ENCODE measurements around the gene TCOF1.
A peak's percentile ranks its signal among the peaks of the same experiment; 100 is the strongest.

Gene TCOF1

DNA sequence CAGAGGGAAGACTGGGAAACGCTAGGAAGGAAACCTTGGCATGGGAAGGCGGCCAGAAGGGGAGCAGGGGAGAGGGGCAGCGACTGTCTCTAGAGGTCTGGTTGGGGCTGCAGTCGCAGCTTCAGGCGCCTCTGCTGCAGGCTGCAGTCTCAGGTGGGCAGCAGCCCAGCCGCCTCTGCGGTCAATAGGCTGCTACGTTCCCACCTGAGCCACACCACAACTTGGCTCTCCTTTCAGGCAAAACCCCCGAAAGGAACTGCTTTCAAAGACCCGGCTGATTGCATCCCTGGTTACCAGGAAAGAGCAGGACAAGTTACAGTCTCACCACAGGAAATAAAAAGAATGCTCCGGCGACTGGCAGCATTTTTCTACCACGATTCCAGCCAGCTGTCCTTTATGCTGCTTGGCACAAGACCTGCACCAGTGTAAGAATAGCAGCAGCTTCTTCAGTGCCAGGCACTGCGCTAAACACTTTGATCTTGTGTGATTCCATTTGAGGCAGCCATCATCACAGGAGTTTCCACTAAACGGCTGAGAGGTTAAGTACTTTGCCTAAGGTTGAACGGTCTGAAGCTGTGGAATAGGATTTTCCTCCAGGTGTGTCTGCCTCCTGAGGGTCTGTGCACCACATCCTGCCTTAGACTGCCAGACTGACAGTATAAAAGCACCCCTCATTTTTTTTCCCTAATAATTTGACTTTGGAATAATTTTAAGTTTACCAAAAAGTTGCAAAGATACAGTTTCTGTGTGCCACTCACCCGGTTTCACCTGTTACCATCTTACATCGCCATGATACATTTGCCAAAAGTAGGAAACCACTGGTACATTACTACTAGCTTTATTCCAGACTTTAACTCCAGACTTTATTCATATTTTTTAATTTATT is 84.6 kb downstream of the TCOF1 start:
- Histone ChIP-seq H3K18ac (ENCODE audit: low read length) (no peak overlapping the region), H2AK5ac (ENCODE audit: low read length) (no peak overlapping the region), H2BK5ac (ENCODE audit: low read length) (no peak overlapping the region), H3K79me2 (ENCODE audit: control insufficient read depth, insufficient read depth, low read length) (peaks cover 13% of the 10 kb centered on the region), H3K27me3 (ENCODE audit: insufficient read depth, low read length, poor library complexity) (no peaks in the 10 kb centered on the region), H3K23ac (ENCODE audit: low read length) (no peak overlapping the region), H3K9ac (ENCODE audit: low read length) (no peak overlapping the region), H4K8ac (ENCODE audit: low read depth, low read length) (no peak overlapping the region), H3K4me1 (ENCODE audit: control insufficient read depth, low read depth, low read length) (peaks cover 4% of the 10 kb centered on the region), H3K56ac (ENCODE audit: low read length) (peak overlapping the region; percentile 6), H3K79me1 (ENCODE audit: low read length) (peaks cover 16% of the 10 kb centered on the region), H3K27ac (ENCODE audit: low read depth, low read length) (peak overlapping the region; percentile 14), H4K5ac (ENCODE audit: low read length) (no peak overlapping the region), H2BK15ac (replicated peaks; ENCODE audit: low read depth) (no peak overlapping the region), H3K4ac (ENCODE audit: low read depth, low read length) (no peak overlapping the region), H2BK120ac (ENCODE audit: low read depth, low read length) (no peak overlapping the region), H3K36me3 (ENCODE audit: control insufficient read depth, insufficient read depth, low read length) (peaks cover 22% of the 10 kb centered on the region), H3K4me2 (ENCODE audit: low read length) (no peak overlapping the region), H3K4me3 (ENCODE audit: low read length) (no peak overlapping the region)
- WGBS (ENCODE audit: extremely low coverage, insufficient coverage, low lambda C conversion rate), result no CpG with 5 or more reads among the region's 18 CpGs
- no peak for DNase-seq

DNA sequence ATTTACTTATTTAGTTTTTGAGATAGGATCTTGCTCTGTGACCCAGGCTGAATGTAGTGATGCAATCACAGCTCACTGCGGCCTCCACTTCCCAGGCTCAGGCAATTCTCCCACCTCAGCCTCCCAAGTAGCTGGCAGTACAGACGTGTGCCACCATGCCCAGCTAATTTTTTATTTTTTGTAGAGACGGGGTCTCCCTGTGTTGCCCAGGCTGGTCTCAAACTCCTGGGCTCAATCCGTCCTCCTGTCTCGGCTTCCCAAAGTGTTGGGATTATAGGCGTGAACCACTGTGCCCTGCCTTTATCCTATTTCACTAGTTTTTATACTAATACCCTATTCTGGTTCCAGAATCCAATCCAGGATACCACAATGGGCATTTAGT is 85.2 kb downstream of the TCOF1 start:
- peaks cover 23% of the 10 kb centered on the region for H3K79me1 ChIP-seq (ENCODE audit: low read length)
- no peak overlapping the region for H3K27ac ChIP-seq (ENCODE audit: low read depth, low read length)
- no CpG with 5 or more reads among the region's 6 CpGs for WGBS (ENCODE audit: extremely low coverage, insufficient coverage, low lambda C conversion rate)
- no peak overlapping the region for H3K9ac ChIP-seq (ENCODE audit: low read length)
- H3K56ac ChIP-seq (ENCODE audit: low read length), result no peak overlapping the region
- H4K5ac ChIP-seq (ENCODE audit: low read length), result no peak overlapping the region
- H3K4me2 ChIP-seq (ENCODE audit: low read length), result no peak overlapping the region
- no peak overlapping the region for H2BK5ac ChIP-seq (ENCODE audit: low read length)
- H2BK15ac ChIP-seq (replicated peaks; ENCODE audit: low read depth), result no peak overlapping the region
- H3K18ac ChIP-seq (ENCODE audit: low read length), result no peak overlapping the region
- H3K4me1 ChIP-seq (ENCODE audit: control insufficient read depth, low read depth, low read length), result peaks cover 4% of the 10 kb centered on the region
- H3K4me3 ChIP-seq (ENCODE audit: low read length), result no peak overlapping the region
- no peaks in the 10 kb centered on the region for H3K27me3 ChIP-seq (ENCODE audit: insufficient read depth, low read length, poor library complexity)
- no peak for DNase-seq
- peaks cover 27% of the 10 kb centered on the region for H3K36me3 ChIP-seq (ENCODE audit: control insufficient read depth, insufficient read depth, low read length)
- H3K23ac ChIP-seq (ENCODE audit: low read length), result no peak overlapping the region
- H3K4ac ChIP-seq (ENCODE audit: low read depth, low read length), result no peak overlapping the region
- no peak overlapping the region for H2BK120ac ChIP-seq (ENCODE audit: low read depth, low read length)
- no peak overlapping the region for H2AK5ac ChIP-seq (ENCODE audit: low read length)
- H3K79me2 ChIP-seq (ENCODE audit: control insufficient read depth, insufficient read depth, low read length), result peaks cover 20% of the 10 kb centered on the region
- H4K8ac ChIP-seq (ENCODE audit: low read depth, low read length), result no peak overlapping the region

GRCh38 chr5:150443242-150444075 is 86.0 kb downstream of the TCOF1 start:
- Histone ChIP-seq H4K8ac (ENCODE audit: low read depth, low read length) (no peak overlapping the region), H2BK15ac (replicated peaks; ENCODE audit: low read depth) (no peak overlapping the region), H3K4ac (ENCODE audit: low read depth, low read length) (no peak overlapping the region), H3K4me3 (ENCODE audit: low read length) (no peak overlapping the region), H3K36me3 (ENCODE audit: control insufficient read depth, insufficient read depth, low read length) (peaks cover 30% of the 10 kb centered on the region), H3K9ac (ENCODE audit: low read length) (no peak overlapping the region), H3K18ac (ENCODE audit: low read length) (no peak overlapping the region), H3K79me2 (ENCODE audit: control insufficient read depth, insufficient read depth, low read length) (peaks cover 27% of the 10 kb centered on the region), H3K4me1 (ENCODE audit: control insufficient read depth, low read depth, low read length) (peaks cover 7% of the 10 kb centered on the region), H4K5ac (ENCODE audit: low read length) (no peak overlapping the region), H2AK5ac (ENCODE audit: low read length) (no peak overlapping the region), H3K23ac (ENCODE audit: low read length) (no peak overlapping the region), H3K4me2 (ENCODE audit: low read length) (no peak overlapping the region), H2BK5ac (ENCODE audit: low read length) (no peak overlapping the region), H2BK120ac (ENCODE audit: low read depth, low read length) (no peak overlapping the region), H3K56ac (ENCODE audit: low read length) (no peak overlapping the region), H3K27me3 (ENCODE audit: insufficient read depth, low read length, poor library complexity) (no peaks in the 10 kb centered on the region), H3K79me1 (ENCODE audit: low read length) (peaks cover 26% of the 10 kb centered on the region), H3K27ac (ENCODE audit: low read depth, low read length) (no peak overlapping the region)
- no CpG with 5 or more reads among the region's 15 CpGs for WGBS (ENCODE audit: extremely low coverage, insufficient coverage, low lambda C conversion rate)
- DNase-seq, result no peak

- Histone ChIP-seq H3K4me1 (ENCODE audit: control insufficient read depth, low read depth, low read length) (peaks cover 7% of the 10 kb centered on the region), H3K4ac (ENCODE audit: low read depth, low read length) (no peak overlapping the region), H3K79me2 (ENCODE audit: control insufficient read depth, insufficient read depth, low read length) (peaks cover 38% of the 10 kb centered on the region), H4K8ac (ENCODE audit: low read depth, low read length) (no peak overlapping the region), H3K27me3 (ENCODE audit: insufficient read depth, low read length, poor library complexity) (no peaks in the 10 kb centered on the region), H3K4me3 (ENCODE audit: low read length) (no peak overlapping the region), H3K79me1 (ENCODE audit: low read length) (peaks cover 26% of the 10 kb centered on the region), H3K18ac (ENCODE audit: low read length) (no peak overlapping the region), H2BK120ac (ENCODE audit: low read depth, low read length) (no peak overlapping the region), H3K27ac (ENCODE audit: low read depth, low read length) (no peak overlapping the region), H3K4me2 (ENCODE audit: low read length) (no peak overlapping the region), H2BK5ac (ENCODE audit: low read length) (no peak overlapping the region), H3K36me3 (ENCODE audit: control insufficient read depth, insufficient read depth, low read length) (peaks cover 30% of the 10 kb centered on the region), H3K23ac (ENCODE audit: low read length) (no peak overlapping the region), H2BK15ac (replicated peaks; ENCODE audit: low read depth) (no peak overlapping the region), H3K56ac (ENCODE audit: low read length) (no peak overlapping the region), H3K9ac (ENCODE audit: low read length) (no peak overlapping the region), H2AK5ac (ENCODE audit: low read length) (no peak overlapping the region), H4K5ac (ENCODE audit: low read length) (no peak overlapping the region)
- DNase-seq, result no peak
- WGBS (ENCODE audit: extremely low coverage, insufficient coverage, low lambda C conversion rate), result no CpG with 5 or more reads among the region's 9 CpGs
These were observed 87.3 kb downstream of the TCOF1 start for GRCh38 chr5:150444770-150445169.

DNA sequence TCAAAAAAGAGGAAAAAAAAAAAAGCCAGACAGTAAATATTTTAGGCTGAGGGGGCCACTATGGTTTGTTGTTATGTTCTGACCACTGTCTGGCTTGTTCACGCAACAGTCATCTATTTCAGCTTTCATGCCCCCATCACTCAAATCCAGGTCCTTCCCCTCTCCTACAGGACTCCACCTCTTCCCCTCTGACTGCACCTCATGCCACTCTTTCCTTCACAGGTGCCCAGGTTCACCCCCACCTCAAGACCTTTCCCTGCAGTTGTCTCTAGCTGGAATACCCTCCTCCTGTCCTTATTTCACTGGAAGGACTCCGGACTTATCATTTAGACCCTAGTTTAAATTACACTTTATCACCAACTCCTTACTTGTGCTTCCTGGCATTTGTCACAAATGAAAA is 88.6 kb downstream of the TCOF1 start:
- Histone ChIP-seq H4K5ac (ENCODE audit: low read length) (no peak overlapping the region), H3K79me1 (ENCODE audit: low read length) (peaks cover 26% of the 10 kb centered on the region), H4K8ac (ENCODE audit: low read depth, low read length) (no peak overlapping the region), H3K27ac (ENCODE audit: low read depth, low read length) (no peak overlapping the region), H3K36me3 (ENCODE audit: control insufficient read depth, insufficient read depth, low read length) (peaks cover 30% of the 10 kb centered on the region), H3K4me3 (ENCODE audit: low read length) (no peak overlapping the region), H2BK5ac (ENCODE audit: low read length) (no peak overlapping the region), H2BK120ac (ENCODE audit: low read depth, low read length) (no peak overlapping the region), H3K79me2 (ENCODE audit: control insufficient read depth, insufficient read depth, low read length) (peaks cover 38% of the 10 kb centered on the region), H2BK15ac (replicated peaks; ENCODE audit: low read depth) (no peak overlapping the region), H3K23ac (ENCODE audit: low read length) (no peak overlapping the region), H3K27me3 (ENCODE audit: insufficient read depth, low read length, poor library complexity) (no peaks in the 10 kb centered on the region), H2AK5ac (ENCODE audit: low read length) (no peak overlapping the region), H3K18ac (ENCODE audit: low read length) (no peak overlapping the region), H3K9ac (ENCODE audit: low read length) (peak overlapping the region; percentile 22), H3K4ac (ENCODE audit: low read depth, low read length) (no peak overlapping the region), H3K4me1 (ENCODE audit: control insufficient read depth, low read depth, low read length) (peaks cover 7% of the 10 kb centered on the region), H3K4me2 (ENCODE audit: low read length) (no peak overlapping the region), H3K56ac (ENCODE audit: low read length) (no peak overlapping the region)
- WGBS (ENCODE audit: extremely low coverage, insufficient coverage, low lambda C conversion rate), result no CpG with 5 or more reads among the region's 2 CpGs
- DNase-seq, result no peak

Measured in mesendoderm (in vitro differentiated cells).